HG03571 (cell line): ENCODE data around the gene COQ8A.
"Not testable (repeated sequence)": the region's sequence is repeated elsewhere in the genome, so short reads cannot be mapped to it uniquely, and the experiment has no call there.

Source experiments
- ATAC-seq: cut with Tn5 transposase; IDR thresholded peaks from one replicate; pipeline ENCODE4 v1.9.1; 2021; ENCODE audit not compliant: unreplicated experiment

The COQ8A gene

DNA sequence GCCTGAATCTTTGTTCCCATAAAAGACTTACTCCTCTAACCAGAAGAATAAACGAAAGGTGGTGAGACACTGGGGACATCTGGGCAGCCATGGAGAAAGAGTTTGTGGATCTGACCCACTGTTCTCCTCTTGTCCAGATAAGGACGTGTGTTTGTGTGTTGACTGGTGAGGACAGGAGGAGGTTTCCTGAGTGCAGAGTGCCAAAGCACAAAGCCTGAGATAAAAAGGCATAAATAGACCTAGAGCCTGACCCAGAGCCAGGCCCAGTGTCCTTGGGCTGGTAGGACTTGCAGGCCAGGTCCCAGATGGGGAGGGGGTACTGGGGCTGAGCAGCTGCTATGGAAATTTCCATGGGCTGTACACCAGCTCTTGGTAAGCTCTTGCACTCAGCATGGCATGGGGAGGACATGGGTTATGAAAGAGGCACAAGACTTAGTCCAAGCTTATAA, 19.6 kb upstream of the COQ8A start:
- no peak for ATAC-seq

- no peak for ATAC-seq
These were observed 18.6 kb upstream of the COQ8A start for GRCh38 chr1:226921504-226921903.

DNA sequence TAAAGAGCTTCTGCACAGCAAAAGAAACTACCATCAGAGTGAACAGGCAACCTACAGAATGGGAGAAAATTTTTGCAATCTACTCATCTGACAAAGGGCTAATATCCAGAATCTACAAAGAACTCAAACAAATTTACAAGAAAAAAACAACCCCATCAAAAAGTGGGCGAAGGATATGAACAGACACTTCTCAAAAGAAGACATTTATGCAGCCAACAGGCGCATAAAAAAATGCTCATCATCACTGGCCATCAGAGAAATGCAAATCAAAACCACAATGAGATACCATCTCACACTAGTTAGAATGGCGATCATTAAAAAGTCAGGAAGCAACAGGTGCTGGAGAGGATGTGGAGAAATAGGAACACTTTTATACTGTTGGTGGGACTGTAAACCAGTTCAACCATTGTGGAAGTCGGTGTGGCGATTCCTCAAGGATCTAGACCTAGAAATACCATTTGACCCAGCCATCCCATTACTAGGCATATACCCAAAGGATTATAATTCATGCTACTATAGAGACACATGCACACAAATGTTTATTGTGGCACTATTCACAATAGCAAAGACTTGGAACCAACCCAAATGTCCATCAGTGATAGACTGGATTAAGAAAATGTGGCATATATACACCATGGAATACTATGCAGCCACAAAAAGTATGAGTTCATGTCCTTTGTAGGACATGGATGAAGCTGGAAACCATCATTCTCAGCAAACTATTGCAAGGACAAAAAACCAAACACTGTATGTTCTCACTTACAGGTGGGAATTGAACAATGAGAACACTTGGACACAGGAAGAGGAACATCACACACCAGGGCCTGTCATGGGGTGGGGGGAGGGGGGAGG, 10.6 kb upstream of the COQ8A start:
- not testable (repeated sequence) for ATAC-seq

DNA sequence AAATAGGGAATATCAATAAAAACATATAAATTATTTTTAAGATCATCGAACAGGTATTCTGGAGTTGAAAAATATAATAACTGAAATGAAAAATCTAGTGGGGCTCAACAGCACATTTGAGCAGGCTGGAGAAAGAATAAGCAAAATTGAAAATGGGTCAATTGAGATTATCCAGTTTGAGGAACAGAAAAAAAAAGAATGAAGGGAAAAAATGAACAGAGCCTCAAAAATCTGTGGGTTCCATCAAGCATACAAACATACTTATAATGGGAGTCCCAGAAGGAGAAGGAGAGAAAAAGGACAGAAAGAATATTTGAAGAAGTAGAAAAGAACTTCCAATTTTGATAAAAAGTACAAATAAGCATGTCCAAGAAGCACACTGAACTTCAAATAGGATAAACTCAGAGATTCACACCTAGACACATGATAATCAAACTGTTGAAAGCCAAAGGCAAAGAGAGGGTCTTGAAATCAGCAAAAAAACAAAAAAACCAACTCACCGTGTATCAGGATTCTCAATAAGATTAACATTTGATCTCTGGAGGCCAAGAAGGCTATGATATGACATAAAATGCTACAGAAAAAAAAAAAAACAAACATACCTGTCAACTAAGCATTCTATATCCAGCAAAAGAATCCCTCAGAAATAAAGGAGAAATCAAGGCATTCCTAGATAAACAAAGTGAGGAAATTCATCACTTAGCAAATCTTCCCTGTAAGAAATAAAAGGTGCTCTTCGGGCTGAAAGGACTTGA, 5.4 kb upstream of the COQ8A start:
- ATAC-seq: no peak

- no peak for ATAC-seq
These were observed 2.0 kb upstream of the COQ8A start for GRCh38 chr1:226937940-226938725.

GRCh38 chr1:226938903-226939437, 1.1 kb upstream of the COQ8A start:
- ATAC-seq: no peak

DNA sequence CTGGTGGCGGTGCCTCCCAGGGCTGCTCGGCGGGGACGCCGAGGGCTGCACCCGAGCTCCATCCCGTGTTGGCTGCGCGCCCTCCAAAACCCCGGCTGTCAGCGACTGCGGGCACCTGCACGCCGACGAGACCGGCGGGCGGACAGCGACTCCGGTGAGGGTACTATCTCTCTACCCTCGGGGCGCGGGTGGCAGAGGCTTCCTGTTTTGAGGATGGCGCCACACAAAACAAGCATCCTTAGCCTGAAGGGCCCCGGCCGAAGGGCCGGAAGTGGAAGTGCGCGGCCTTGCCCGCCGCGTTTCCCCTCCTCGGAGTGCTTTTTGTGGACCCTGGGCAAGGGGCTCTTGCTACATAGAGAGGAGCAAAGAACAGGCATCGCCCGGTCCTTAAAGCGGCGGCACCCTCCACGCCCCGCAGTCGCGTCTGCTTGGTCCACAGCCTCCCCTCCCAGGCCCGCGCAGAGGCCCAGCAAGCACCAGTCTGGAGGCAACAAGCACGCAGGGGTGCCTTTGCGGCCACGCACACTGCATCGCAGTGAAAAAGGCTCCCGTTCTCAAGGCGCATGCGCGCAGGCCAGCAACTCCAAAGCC, 561 bp upstream of the COQ8A start:
- peak; percentile 37 for ATAC-seq

- no peak for ATAC-seq
These were observed 643 bp downstream of the COQ8A start for GRCh38 chr1:226940806-226941067.

- ATAC-seq: no peak
These were observed 2.3 kb downstream of the COQ8A start for GRCh38 chr1:226942392-226942791.

DNA sequence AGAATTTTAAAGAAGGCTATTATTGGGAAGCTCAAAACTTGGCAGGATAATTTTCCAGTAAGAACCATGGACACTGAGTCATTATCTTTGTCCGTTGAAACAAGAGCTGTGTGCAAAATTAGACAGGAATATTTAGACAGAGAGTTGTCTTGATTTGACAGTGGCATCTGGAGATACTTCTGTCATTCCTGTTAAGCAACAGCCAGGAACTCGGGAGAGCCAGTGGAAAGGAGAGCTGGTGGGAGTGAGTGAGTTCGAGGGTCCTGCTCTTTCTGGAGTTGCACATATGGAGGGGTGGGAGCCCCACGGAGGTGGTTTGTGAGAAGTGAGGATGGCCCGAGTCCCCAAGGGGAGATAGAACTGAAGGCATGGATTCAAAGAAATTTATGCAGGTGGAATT, 3.1 kb downstream of the COQ8A start:
- no peak for ATAC-seq

DNA sequence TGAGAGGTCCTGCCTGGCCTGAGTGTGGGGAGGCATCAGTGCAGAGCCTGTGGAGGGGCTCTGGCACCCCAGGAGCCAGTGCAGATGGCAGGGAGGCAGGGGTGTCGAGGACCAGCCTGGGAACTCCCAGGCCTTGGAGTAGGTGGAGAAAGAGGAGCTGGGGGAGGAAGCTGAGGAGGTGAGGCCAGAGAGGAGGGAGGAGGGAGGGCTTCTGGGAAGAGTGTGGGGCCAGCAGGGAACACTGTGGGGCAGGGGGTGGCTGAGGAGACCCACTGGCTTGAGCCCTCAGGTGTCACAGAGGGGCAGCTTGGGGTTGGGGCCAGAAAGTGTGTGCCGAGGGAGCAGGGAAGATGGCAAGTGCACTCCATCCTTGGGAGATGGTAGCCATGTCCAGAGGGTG, 3.8 kb downstream of the COQ8A start:
- ATAC-seq: no peak

DNA sequence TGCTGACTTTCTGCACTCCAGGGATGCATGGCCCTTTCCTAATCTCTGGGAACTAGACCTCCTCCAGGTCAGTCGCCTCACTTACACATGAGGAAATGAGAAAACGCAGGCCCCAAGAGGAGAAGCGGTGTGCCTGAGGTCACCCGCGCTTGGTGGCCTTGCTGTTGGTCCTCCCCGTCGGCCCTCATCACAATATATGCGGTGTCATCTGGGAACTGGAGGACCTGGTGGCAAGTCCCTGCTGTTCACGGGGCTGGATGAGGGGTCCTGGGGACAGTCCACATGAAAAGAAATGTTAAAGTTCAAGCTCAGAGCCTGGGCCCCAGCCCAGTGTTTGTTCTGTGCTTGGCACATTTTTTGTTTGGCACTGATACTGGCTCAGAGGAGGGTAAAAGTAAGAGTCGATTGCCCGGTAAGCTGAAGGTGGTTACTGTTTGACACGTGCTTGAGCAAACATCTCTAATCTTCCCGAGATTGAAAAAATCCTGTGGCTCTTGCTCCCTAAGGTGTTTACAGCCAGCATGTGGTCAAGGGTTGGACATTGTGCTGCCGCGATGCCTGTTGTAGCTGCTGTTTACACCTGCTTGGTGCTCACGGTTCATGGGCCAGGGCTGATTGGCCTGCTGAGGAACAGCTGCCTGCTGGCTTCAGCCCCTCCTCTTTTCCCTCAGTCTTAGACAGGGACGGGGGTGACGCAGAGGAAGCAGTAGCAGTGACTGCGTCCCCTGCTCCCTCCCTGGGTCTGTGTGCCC, 5.2 kb downstream of the COQ8A start:
- no peak for ATAC-seq

DNA sequence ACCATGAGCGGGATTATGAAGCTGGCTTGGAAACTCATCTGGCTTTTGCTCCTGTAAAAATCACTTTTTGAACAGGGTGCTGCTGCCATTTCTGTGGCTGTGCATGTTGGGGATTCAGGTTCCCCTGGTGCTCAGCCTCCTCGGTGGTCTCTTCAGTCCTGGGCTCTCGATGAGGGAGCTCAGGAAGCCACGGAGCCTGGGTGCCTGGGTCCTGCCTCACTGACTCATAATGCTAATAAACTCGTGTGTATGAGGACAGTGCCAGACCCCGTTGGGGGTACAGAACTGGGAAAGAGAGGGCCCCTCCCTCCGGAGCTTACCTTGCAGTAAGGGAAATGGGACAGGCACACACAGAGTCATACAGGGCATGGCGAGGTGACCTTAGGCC, 5.8 kb downstream of the COQ8A start:
- no peak for ATAC-seq

DNA sequence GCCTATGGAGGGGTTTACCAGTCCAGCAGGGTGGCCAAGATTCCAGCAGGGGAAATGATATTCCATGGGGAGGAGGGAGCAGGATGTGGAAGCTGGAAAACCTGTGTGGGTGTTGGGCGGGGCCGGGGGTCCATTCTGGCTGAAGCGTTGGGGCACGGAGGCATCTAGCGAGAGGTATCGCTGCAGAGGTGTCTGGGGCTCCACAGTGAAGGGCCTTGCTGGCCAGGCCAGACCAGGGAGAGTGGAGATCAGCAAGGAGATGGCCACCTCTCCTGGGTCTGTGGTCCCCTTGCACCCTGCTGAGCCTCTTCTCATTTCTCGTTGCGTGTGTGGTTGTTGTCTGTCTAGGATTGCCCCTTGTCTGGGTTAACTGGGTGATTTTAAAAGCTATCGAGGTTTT, 6.2 kb downstream of the COQ8A start:
- ATAC-seq: no peak

- no peak for ATAC-seq
These were observed 6.7 kb downstream of the COQ8A start for GRCh38 chr1:226946841-226947240.

GRCh38 chr1:226948051-226948450, 8.0 kb downstream of the COQ8A start:
- ATAC-seq: no peak

DNA sequence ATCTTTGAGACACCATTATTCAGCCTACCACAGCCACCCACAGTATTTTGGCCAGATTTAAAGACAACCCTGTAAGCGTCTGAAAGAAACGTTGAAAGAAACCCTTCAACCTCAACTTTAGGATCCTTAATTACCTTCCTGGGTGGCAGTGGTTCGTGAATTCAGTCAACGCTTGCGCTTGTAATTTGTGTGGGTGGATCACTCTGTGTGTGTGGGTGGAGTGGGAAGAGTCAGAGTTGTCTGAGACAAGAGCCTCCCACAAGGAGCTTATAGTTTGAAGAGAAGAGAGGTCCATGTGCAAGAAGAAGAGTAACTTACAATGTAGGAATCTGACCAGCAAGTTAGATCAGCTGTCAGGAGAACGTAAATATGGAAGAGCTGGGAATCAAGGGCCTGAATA, 8.4 kb downstream of the COQ8A start:
- no peak for ATAC-seq

- ATAC-seq: no peak
These were observed 8.9 kb downstream of the COQ8A start for GRCh38 chr1:226948996-226949395.

GRCh38 chr1:226949401-226949800, 9.3 kb downstream of the COQ8A start:
- ATAC-seq: no peak

DNA sequence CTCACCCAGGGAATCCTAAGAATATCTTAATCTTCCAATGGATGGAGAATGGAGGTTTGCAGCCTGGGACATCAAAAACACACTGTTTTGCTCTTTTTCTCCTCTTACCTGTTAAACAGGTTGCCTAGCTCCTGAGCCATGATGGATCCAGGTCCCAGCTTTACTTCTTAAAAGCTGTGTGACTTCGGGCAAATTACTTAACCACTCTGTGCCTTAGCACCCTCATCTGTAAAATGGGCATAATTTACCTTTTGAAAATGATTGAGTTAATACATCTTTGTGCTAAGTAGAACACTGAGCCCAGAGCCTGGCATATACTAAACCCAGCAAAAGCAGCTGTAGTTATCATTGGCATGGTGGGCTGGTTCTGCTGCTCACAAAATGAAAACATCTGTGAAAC, 10.2 kb downstream of the COQ8A start:
- no peak for ATAC-seq
